NCI-H526 treated with DMSO at 0.1 percent for 48 hours (cell line): ENCODE data around the gene MAN1A1.
A peak's percentile ranks its signal among the peaks of the same experiment; 100 is the strongest.
"Not testable (repeated sequence)": the region's sequence is repeated elsewhere in the genome, so short reads cannot be mapped to it uniquely, and the experiment has no call there.

Experiments
- DNase-seq: peaks from one replicate; lab custom pipeline; 2025; lab: John Stamatoyannopoulos, UW

MAN1A1 gene

DNA sequence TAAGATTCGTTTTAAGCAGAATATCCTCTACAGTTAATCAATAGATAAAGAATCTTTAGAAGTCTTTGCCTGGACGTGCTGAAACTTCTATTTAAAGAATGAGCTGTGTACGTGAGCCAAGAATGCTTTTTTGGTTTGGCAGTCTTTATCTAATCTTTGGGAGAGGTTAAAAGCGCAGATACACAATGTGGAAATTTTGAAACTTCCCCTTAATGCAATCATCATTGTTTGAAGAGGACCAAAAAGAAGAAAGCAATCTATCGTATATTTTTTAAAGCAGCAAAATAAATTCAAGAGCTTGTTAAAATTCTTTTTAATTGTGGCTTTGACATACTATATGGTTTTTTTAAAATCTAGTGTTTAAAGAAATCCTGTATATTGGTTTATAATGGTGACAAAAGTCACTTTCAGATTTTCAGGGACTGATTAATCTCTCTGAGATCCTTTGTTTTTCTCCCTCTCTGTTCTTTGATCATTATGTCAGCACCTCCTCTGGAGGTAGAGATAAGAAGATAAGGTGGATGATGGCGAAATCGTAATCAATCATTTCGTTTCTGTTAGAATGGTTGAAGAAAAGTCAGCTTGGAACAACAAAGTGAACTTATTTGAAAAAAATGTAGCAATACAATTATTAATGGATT, 179.0 kb downstream of the MAN1A1 start:
- no peak for DNase-seq

DNA sequence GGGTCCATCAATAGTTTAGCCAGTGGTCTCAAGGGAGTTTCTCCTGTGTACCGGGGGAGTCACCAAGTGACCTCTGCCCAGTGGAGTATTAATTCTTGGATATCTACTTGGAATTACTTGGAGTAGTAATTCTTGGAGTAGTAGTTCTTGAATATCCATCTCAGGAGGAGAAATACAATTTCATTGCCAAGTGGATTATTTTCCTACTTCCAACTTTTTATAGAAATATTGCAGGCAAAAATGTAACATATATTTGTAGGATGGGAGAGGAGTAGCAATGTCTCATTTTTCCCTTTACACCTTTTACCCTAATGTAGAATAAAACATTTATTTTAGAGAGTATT, 179.5 kb downstream of the MAN1A1 start:
- DNase-seq = no peak

DNA sequence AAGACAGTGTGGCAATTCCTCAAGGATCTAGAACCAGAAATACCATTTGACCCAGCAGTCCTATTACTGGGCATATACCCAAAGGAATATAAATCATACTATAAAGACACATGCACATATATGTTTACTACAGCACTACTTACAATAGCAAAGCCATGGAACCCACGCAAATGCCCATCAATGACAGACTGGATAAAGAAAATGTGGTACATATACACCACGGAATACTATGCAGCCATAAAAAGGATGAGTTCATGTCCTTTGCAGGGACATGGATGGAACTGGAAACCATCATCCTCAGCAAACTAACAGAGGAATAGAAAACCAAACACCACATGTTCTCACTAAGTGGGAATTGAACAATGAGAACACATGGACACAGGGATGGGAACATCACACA, 180.2 kb downstream of the MAN1A1 start:
- not testable (repeated sequence) for DNase-seq

DNA sequence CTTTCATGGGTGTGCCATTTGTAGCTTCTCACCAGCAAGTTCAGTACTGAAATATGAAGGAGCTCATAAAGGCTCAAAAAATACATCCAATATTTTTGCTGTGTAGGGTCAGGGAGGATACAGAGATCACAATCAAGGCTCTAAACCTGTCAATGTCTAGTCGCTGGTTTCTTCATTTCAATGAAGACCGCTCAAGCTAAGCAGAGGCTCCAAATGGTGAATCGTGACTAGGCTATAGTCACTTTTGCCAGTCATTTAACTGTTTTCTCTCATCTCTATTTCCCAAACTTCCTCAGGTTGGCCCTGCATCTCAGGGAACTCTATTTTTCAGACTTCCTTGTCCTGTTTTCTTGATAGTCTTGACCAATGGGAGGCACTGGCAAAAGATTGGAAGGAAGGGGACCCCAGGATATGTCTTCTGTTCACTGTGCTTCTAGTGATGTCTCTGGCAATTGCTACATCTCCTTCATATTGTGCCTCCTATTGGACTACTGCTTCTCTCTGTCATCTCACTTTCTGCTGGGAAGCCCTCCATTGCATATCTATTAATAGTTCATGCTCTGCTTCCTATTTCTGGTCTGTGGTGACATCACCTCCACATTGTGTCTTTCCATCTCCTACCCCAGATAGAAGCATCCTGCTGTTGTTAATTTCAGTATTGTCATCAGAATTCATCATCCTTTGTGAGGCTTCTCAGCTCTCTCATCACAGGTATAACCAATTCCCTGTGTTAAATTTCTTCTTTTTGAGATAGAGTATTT, 183.4 kb downstream of the MAN1A1 start:
- DNase-seq = no peak

DNA sequence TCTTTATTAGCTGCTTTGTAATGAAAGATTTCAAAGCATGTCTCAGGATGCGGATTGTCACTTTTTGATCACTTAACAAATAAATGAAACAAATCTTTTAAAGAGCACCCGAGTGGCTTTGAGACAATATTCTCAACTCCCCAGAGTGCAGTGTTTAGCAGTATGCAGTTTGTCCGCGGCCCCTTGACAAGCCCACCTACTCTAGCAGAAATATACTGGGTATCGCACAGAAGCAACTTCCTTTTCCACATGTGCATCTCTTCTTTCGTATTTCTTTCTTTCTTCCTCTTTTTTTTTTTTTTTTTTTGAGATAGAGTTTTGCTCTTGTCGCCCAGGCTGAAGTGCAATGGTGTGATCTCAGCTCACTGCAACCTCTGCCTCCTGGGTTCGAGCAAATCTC, 186.6 kb downstream of the MAN1A1 start:
- DNase-seq = no peak

DNA sequence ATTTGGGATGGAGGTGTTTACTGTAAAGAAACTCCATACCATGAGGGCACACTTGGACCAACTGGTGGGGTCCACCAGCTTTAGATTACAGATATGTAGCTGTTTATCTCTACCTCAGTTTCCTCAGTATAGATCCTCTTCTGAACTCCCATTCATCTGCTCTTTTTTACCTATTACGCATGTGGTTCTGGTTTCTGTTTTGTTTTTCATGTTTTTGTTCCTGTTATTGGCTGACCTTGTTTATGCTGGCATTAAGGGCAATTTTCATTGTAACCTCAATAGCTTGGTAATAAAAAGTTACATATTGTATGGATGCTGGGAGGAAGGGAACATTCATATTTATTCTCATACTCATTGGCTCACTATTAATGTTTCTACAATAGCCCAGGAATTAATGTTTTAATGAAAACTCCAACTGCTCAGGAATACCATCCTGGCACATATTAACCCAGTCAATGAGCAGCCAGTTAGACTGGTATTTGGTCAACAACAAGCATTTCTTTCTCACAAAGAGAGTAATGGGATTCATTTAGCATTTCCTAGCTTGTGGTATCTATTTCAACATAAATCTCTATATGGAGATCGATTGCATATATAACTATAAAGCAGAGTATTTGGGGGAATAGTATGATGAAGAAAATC, 187.3 kb downstream of the MAN1A1 start:
- DNase-seq = no peak

DNA sequence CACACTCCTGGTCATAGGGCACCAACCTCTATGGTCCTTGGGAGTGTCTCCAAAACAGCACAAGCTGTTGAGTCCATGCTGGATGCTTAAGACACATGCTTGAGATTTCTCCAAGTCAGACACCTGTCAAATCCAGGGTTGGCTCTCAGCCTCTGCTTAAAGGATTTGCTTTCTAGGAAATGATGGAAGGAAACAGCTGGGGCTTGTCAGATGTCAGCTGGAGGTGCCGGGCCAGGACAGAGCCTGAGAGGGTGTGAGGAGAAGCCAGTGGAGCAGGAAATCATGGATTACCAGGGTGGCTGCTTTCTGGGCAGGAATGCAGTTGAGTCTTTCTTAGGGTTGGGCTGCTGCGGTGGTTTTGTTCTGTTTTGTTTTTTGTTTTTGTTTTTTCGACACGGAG, 188.1 kb downstream of the MAN1A1 start:
- no peak for DNase-seq

DNA sequence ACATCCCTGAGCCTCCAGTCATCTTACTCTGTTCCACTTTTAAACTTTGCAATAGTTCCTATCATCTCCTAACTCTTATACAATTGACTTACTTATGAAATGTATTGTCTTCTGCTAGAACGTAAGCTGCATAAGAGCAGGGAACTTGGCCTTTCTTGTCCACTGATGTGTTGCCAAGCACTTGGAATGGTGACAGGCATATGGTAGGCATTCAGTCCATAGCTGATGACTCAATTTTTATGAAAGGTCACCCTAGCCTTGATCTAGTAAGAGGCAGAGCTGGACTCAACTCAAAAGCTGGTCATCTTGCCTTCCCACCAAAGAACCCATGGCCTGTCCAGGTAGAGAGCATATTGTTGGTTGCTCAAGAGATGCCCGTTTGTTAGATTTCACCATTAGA, 188.7 kb downstream of the MAN1A1 start:
- DNase-seq = no peak

DNA sequence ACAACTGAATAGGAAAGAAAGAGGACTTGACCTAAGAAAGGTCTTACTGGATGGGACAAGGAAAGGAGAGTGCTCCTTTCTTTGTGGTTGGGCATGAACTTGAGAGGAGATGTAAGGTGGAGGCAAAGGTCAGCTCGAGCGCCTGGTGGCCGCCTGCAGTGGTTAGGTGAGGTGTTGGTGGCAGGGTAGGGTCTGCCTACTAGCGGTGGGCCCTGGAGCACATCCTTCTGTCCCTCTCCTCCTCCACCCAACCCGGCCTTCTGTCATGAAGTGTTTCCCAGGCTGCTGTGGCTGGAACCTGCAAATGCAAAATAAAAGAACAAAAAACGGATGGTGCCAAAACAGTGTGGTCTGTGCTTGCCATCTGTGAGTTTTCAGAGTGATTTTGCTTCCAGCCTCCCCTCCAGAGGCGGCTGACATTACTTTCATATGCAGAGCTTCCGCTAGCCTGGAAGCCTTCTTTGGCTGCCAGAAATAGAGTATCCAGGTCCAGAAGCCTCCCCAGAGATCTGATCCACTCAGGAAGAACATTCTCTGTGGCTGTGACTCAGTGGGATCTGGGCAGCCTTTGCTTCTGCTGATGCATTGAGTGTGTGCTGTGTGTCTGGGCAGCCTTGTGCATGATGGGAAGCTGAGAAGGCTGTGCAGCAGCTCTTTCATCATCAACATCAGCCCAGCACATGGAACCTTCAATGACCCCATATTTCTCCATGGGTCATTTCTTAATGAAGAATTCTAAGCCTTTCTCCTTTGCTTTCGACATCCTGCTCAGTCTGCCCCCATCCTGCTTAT, 191.3 kb downstream of the MAN1A1 start:
- no peak for DNase-seq

DNA sequence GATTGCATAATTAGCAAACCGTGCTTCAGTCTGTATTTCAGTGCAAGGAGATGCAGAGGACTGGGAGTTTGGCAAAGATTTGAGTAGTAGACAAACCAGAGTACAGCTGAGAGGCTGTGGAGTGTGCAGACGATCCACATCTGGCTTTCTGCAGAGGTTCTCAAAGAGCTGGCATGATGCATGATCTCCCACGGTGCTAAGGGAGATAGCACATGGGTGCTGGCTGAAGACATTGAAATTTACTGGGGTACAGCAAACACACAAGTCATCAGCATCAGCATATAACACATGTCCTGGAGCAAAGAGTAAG, 192.1 kb downstream of the MAN1A1 start:
- no peak for DNase-seq

DNA sequence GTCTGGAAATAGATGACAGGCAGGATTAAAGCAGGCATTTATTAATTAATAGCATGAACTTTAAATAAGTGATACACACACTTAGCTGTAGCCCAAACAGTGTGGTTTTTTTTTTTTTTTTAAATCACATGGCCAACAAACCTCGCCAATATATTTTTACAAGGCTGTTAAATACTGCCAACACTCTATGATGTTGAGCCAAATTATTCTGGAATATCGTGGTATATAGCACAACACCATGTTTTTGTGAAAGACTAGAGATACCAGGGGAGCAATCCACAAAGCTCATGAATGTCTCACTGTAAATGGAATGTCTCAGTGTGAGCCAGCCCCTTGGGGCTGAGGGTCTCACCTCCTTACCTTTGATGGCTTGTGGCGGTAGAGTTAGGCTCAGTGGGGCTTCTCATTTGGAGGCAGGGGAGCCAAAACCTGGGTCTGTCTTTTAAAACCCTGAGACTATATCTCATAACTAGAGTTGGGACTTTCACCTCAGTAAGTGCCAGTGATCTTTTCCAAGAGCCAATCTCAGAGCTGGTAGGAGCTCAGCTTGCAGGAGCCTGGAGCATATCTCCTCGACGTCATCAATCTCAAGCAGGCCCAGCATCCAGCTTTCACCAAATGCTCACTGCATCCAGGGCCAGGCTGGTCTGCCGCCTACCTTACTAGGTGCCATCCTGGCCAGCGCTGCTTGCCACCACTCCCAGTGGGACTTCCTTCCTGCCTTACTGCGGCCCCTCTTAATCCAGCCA, 192.6 kb downstream of the MAN1A1 start:
- DNase-seq = no peak

DNA sequence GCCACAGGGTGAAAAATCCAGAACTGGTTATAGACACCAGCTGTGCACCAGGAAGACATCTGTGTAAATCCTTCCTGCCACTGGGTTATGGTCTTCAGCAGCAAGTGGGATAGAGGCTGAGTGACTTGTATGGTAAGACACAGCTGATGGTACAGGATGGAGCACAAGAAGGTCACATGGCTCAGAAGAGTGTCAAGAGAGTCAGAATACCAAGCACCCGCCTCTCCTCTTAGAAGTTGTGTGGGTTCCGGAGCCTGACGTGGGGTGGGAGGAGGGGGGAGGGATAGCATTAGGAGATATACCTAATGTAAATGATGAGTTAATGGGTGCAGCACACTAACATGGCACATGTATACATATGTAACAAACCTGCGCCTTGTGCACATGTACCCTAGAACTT, 193.5 kb downstream of the MAN1A1 start:
- DNase-seq = not testable (repeated sequence)

DNA sequence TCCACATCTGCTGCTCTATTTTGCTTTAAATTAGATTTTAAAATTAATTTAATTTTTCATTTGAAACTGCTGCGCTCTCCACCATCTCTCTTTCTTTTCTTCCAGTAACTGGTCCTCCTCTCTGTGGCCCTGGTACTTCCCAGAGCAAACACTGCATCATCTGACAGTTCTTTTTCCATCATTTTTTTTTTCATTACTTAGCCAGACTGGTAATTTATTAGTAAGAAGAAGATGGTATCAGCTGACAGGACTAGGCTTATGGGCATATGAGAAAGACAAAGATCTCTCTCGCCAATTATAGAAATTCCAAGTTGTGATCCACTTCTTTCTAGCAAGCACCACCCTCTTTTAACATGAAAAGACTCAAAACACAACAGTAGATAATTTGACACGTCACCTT, 197.4 kb downstream of the MAN1A1 start:
- DNase-seq = no peak

DNA sequence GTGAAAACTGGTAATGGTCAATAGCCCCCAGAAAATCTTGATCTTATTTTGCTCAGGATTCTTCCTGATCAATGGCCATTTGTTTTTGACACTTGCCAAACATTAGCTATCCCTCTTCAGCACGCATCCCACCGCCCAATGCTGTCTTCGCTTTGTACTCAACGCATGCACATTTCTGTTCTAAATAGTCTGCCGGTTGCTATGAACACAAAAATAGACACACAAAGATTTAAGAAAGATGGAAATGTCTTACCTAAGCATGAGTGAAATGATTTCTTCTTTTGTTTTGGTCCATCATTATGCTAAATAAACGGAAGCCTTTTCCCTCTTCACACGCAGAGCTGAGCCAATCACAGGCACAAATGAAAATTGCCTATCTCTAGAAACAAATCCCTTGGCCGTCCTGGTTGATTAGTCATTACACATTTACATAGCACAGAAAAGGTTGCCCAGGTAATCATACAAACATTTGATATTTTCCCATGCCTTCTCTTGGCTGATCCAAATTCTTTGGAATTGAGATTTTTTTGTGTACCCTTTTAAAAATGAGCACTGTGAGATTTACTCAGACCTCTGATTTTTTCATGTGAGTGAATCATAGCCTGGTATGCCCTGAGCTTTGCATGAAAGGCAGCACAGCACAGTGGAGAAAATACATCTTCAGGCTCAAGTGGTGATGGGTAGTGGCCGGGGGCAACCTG, 200.6 kb downstream of the MAN1A1 start:
- no peak for DNase-seq

DNA sequence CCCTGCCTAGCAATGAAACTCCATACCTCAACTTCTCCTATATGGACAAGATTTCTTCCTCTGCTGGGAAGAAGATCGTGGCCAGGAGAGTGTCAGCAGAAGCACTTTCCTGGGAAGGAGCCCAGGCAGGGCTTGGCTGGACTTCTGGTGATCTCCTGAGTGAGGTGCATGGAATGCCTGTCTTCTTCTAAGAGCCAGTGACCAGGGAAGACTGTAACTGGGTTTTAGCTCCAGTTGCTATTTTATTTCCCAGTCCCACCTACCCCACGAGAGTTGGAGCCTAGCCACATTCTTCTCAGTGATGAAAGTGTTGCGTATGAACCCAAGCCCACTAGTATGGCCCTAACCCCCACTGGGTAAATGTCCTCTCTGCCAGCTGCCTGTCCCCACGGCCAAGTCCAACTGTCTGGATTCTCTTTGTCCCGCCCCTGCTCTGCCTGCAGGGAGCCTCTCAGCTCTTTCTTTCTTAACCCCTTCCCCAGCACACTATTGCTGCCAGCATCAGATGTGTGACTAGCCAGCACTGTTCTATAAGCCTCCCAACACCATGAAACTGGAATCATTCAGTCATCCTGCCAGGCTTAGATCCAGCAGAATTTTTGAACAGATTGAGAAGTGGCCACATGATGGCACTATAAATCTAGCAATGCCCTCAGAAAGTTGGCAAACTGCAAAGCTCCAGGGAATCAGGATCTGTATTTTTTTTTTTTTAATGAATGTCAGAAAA, 201.3 kb downstream of the MAN1A1 start:
- peak; percentile 58 for DNase-seq

DNA sequence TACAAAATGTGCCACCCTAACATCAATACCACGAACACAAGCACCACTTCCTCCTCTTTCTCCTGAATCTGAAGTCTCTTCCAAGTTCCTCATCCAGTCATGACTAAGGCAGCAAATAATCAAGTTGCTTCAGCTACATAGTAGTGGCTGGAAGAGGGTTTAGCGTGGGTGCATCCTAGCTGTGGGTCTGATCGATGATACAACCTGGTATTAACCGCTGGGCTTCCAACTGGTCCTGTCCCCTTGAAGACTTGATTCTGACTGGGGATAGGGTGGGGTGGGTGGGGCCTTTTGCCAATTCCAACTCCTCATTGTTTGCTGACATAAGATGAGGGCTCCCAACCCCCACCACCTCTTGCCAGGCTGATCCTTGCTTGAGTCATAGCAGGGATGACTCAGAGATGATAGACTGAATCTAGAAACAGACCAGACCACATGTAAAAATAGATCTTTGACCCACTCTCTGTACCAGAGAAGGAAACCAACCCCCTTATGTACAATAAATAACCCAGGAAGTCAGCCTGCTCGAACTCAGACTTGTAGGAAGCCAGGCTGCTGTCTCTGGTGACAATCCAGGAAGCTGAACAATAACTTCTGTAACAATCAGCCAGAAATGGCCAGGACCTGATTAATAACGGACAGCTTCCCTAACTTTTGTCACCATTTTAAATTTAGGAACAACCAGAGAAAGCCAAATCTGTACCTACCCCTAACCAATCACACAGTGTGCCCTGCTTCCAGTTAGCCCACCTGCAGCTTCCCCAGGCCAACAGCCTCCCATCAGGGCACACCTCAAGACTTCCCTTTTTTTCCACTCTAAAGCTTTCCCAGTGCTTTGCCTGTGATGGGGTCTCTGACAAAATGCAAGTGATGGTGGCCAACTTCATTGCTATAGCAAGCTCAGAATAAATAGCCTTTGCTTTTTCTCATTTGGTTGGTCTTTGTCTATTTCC, 202.2 kb downstream of the MAN1A1 start:
- no peak for DNase-seq

DNA sequence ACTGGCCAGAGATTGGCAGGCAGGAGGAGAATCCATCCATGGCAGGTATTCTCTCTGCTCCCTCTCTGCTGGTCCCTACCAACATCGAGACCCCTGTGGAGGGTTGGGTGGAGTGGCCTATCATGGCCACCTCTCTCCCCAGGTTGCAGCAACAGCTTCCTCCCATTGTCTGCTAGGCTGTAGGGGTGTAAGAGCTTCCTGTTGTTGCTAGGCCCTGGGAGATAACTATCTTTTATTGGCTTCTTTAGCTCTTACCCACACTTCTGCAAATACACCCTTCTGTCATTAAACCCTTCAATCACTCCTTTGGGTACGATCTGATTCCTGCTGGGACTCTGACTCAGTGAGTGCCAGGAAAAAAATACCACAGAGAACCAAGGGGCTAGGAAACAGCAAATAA, 204.4 kb downstream of the MAN1A1 start:
- DNase-seq = no peak

DNA sequence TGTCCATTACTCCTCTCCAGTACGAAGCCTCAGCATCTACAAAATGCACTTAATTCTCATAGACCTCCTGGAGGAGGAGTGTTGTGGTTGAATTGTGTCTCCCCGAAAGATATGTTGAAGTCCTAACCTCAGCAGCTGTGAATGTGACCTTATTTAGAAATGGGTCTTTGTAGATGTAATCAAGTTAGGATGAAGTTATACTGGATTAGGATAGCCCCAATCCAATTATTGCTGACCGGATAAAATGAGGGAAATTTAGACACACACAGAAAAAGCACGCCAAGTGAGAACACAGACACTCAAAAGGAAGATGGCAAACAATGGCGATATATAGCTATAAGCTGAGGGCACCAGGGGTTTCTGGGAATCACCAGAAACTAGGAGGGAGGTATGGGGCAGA, 206.9 kb downstream of the MAN1A1 start:
- no peak for DNase-seq

DNA sequence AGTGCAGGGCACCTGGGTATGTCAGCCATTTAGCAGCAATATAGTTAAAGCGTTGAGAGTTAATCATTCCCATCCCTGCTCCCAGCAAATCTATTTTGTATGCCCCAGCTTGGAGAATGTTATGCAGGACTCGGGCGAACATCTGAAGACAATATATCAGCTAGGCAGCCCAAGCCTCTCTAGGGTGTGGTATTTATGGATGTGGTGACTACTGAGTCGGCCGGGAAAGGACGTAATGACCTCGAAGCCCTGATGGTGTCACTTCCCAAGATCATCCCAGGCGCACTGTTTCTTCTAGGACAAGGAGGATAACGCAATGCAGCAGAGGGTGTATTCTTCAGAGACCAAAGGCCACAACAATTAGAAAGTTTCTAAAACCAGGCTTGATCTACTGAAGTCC, 207.5 kb downstream of the MAN1A1 start:
- no peak for DNase-seq
